ENCODE data around the gene RARS1.

RARS1 gene

GRCh38 chr5:168553377-168554130, 67.3 kb downstream of the RARS1 start:
- no peak for DNase-seq (ENCODE audit: low read depth in 2 of 2, low spot score in 1 of 2)

GRCh38 chr5:168557389-168557788, 71.1 kb downstream of the RARS1 start:
- DNase-seq (ENCODE audit: low read depth in 2 of 2, low spot score in 1 of 2) = no peak

GRCh38 chr5:168562279-168562678, 76.0 kb downstream of the RARS1 start:
- DNase-seq (ENCODE audit: low read depth in 2 of 2, low spot score in 1 of 2) = no peak

GRCh38 chr5:168563959-168564358, 77.7 kb downstream of the RARS1 start:
- DNase-seq (ENCODE audit: low read depth in 2 of 2, low spot score in 1 of 2) = no peak

GRCh38 chr5:168568738-168569137, 82.5 kb downstream of the RARS1 start:
- no peak for DNase-seq (ENCODE audit: low read depth in 2 of 2, low spot score in 1 of 2)
